Measurements from ENCODE around the gene SLC9A7. TPM values are rescaled to one million over a fixed set of nuclear protein-coding genes. Genes with fewer than 3 reads are reported as not detected.

Gene SLC9A7
- total and polyA plus RNA-seq, 4 donors = 2.3 to 13.2 (median 3.1) TPM

GRCh38 chrX:46754586-46755061 lies 4.3 kb downstream of the SLC9A7 start:
- no peaks in the 10 kb centered on the region for H3K9me3 ChIP-seq (ENCODE audit: control insufficient read depth in 4 of 4, low read length in 3 of 4)
- no peak for DNase-seq (ENCODE audit: low spot score)
- TF ChIP-seq CTCF (IDR thresholded peaks at IDR 0.05; ENCODE audit: low read depth, low read length, missing input control) (no peak), SP1 (IDR thresholded peaks at IDR 0.05) (no peak)
- H3K4me1 ChIP-seq (ENCODE audit: control insufficient read depth in 4 of 4, insufficient read depth in 4 of 4, low read length in 3 of 4) = peaks cover 0 to 7% (median 3%) of the 10 kb centered on the region in 4 donors
- no peak overlapping the region for H3K27ac ChIP-seq (ENCODE audit: low read depth in 1 of 2, low read length in 2 of 2)
- H3K36me3 ChIP-seq (ENCODE audit: control insufficient read depth in 4 of 4, insufficient read depth in 3 of 4, low read depth in 1 of 4, low read length in 3 of 4) = no peaks in the 10 kb centered on the region
- 84% methylated on average over 3 of the region's 3 CpGs for WGBS
- H3K9ac ChIP-seq (ENCODE audit: low read depth in 1 of 2, low read length in 2 of 2) = no peak overlapping the region
- peaks cover 0 to 2% (median 0%) of the 10 kb centered on the region in 4 donors for H3K27me3 ChIP-seq (ENCODE audit: control insufficient read depth in 4 of 4, insufficient read depth in 4 of 4, low read length in 3 of 4)
- no peak overlapping the region for H3K4me3 ChIP-seq (ENCODE audit: low read depth in 1 of 3, low read length in 3 of 3)

GRCh38 chrX:46754036-46754435 lies 4.9 kb downstream of the SLC9A7 start:
- no peak overlapping the region for H3K27ac ChIP-seq (ENCODE audit: low read depth in 1 of 2, low read length in 2 of 2)
- no peak overlapping the region for H3K4me3 ChIP-seq (ENCODE audit: low read depth in 1 of 3, low read length in 3 of 3)
- TF ChIP-seq CTCF (IDR thresholded peaks at IDR 0.05; ENCODE audit: low read depth, low read length, missing input control) (no peak), NR2F2 (IDR thresholded peaks at IDR 0.05) (no peak), HNF4A (conservative IDR thresholded peaks at IDR 0.05) (no peak), EGR1 (IDR thresholded peaks at IDR 0.05; ENCODE audit: low read depth in 2 of 2) (no peak), HNF4G (IDR thresholded peaks at IDR 0.05) (no peak), YY1 (IDR thresholded peaks at IDR 0.05) (no peak), JUND (IDR thresholded peaks at IDR 0.05) (no peak)

GRCh38 chrX:46750889-46751288 lies 8.0 kb downstream of the SLC9A7 start:
- Histone ChIP-seq H3K36me3 (ENCODE audit: control insufficient read depth in 4 of 4, insufficient read depth in 3 of 4, low read depth in 1 of 4, low read length in 3 of 4) (no peaks in the 10 kb centered on the region), H3K27ac (ENCODE audit: low read depth in 1 of 2, low read length in 2 of 2) (no peak overlapping the region), H3K27me3 (ENCODE audit: control insufficient read depth in 4 of 4, insufficient read depth in 4 of 4, low read length in 3 of 4) (no peaks in the 10 kb centered on the region), H3K9ac (ENCODE audit: low read depth in 1 of 2, low read length in 2 of 2) (no peak overlapping the region), H3K9me3 (ENCODE audit: control insufficient read depth in 4 of 4, low read length in 3 of 4) (no peaks in the 10 kb centered on the region), H3K4me1 (ENCODE audit: control insufficient read depth in 4 of 4, insufficient read depth in 4 of 4, low read length in 3 of 4) (no peaks in the 10 kb centered on the region), H3K4me3 (ENCODE audit: low read depth in 1 of 3, low read length in 3 of 3) (no peak overlapping the region)
- WGBS = 84% methylated on average over 1 of the region's 1 CpG
- TF ChIP-seq TAF1 (conservative IDR thresholded peaks at IDR 0.05) (no peak), HNF4A (conservative IDR thresholded peaks at IDR 0.05) (no peak), CTCF (IDR thresholded peaks at IDR 0.05; ENCODE audit: low read depth, low read length, missing input control) (no peak), SP1 (IDR thresholded peaks at IDR 0.05) (no peak), RAD21 (IDR thresholded peaks at IDR 0.05) (no peak)
- no peak for DNase-seq (ENCODE audit: low spot score)

More at GRCh38 chrX:46754036-46754435, 4.9 kb downstream of the SLC9A7 start:
- H3K9me3 ChIP-seq (ENCODE audit: control insufficient read depth in 4 of 4, low read length in 3 of 4) = no peaks in the 10 kb centered on the region
- H3K9ac ChIP-seq (ENCODE audit: low read depth in 1 of 2, low read length in 2 of 2) = no peak overlapping the region
- H3K27me3 ChIP-seq (ENCODE audit: control insufficient read depth in 4 of 4, insufficient read depth in 4 of 4, low read length in 3 of 4) = peaks cover 0 to 2% (median 0%) of the 10 kb centered on the region in 4 donors
- no peak for DNase-seq (ENCODE audit: low spot score)
- peaks cover 0 to 7% (median 2%) of the 10 kb centered on the region in 4 donors for H3K4me1 ChIP-seq (ENCODE audit: control insufficient read depth in 4 of 4, insufficient read depth in 4 of 4, low read length in 3 of 4)
- H3K36me3 ChIP-seq (ENCODE audit: control insufficient read depth in 4 of 4, insufficient read depth in 3 of 4, low read depth in 1 of 4, low read length in 3 of 4) = no peaks in the 10 kb centered on the region
